KMS-11 (cell line): Measurements from ENCODE around the gene FSHR.

Experiments
- H2AFZ ChIP-seq: fragments of 200-600 bp; sonication (generic); 2 replicates; pipeline ENCODE4 v1.6.1; 2016; ENCODE audit warnings: antibody characterized with exemption, mixed run types, low read depth
- H3K27ac ChIP-seq: fragments of 200-600 bp; sonication (generic); 2 replicates; pipeline ENCODE4 v1.6.1; 2016; ENCODE audit warnings: mild to moderate bottlenecking, mixed run types
- H3K27me3 ChIP-seq: fragments of 200-600 bp; sonication (generic); 2 replicates; pipeline ENCODE4 v1.6.1; 2017; ENCODE audit warnings: mild to moderate bottlenecking, low read depth, mixed run types, moderate library complexity; ENCODE audit not compliant: insufficient read depth
- H3K36me3 ChIP-seq: fragments of 200-600 bp; sonication (generic); 2 replicates; pipeline ENCODE4 v1.6.1; 2017; ENCODE audit warnings: mild to moderate bottlenecking, mixed run types; ENCODE audit not compliant: insufficient read depth
- H3K4me1 ChIP-seq: fragments of 200-600 bp; sonication (generic); 2 replicates; pipeline ENCODE4 v1.6.1; 2016; ENCODE audit warnings: mild to moderate bottlenecking, low read depth, mixed run types; ENCODE audit not compliant: poor library complexity, severe bottlenecking
- H3K4me2 ChIP-seq: fragments of 200-600 bp; sonication (generic); 2 replicates; pipeline ENCODE4 v1.7.0; 2016; ENCODE audit warnings: mild to moderate bottlenecking, mixed run types
- H3K4me3 ChIP-seq: fragments of 200-600 bp; sonication (generic); IDR thresholded peaks from 2 replicates; pipeline ENCODE4 v1.6.1; 2017; ENCODE audit warnings: low read depth, low read length, mixed read lengths; ENCODE audit not compliant: insufficient read depth
- H3K79me2 ChIP-seq: fragments of 200-600 bp; sonication (generic); 2 replicates; pipeline ENCODE4 v1.6.1; 2016; ENCODE audit warnings: low read depth, mixed run types; ENCODE audit not compliant: insufficient read depth
- H3K9ac ChIP-seq: fragments of 200-600 bp; sonication (generic); 2 replicates; pipeline ENCODE4 v1.6.1; 2016; ENCODE audit warnings: mild to moderate bottlenecking, mixed run types
- H4K20me1 ChIP-seq: fragments of 200-600 bp; sonication (generic); 2 replicates; pipeline ENCODE4 v1.6.1; 2016; ENCODE audit warnings: mild to moderate bottlenecking, mixed run types; ENCODE audit not compliant: insufficient read depth
- TF ChIP-seq, protein P1 (sequence below): fragments of 200-600 bp; sonication (generic); conservative IDR thresholded peaks from 2 replicates; pipeline ENCODE4 v1.6.1; 2017; ENCODE audit warnings: low read depth, mild to moderate bottlenecking, antibody characterized with exemption, low read length, moderate library complexity, mixed read lengths

Gene FSHR

DNA sequence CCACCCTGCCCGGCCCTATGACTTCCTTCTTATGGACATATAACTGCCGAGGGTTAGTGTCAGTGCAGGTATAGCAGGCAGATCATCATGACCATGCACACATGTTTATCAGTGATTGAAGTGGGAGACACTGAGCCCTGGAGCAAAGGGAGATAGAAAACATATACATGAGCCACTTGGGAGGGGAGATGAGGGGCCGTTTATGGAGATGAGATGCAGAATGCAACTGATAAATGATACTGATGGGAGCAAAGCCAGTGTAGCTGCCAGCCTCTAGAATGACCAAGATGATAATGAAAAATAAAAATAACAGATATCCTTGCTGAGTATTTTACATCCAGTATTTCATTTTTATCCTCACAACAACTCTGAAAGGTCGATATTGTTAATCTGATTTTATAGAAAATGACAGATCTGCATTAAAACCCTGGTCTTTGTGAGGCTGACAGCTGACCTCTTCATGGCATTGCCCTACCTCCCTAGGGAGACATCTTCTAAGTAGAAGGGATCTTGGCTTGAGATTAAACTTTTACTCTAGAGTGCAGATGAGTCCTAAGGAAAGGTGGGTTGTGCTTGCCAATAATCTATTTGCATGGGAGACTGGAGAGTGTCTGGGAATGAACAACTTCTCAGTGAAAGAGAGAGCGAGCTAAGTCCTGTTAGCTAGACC is 220.4 kb downstream of the FSHR start:
- Histone ChIP-seq H3K4me3 (no peak overlapping the region), H2AFZ (no peak overlapping the region), H3K4me1 (no peaks in the 10 kb centered on the region), H3K36me3 (no peaks in the 10 kb centered on the region), H4K20me1 (no peaks in the 10 kb centered on the region), H3K4me2 (no peak overlapping the region), H3K27me3 (no peaks in the 10 kb centered on the region), H3K9ac (no peak overlapping the region), H3K79me2 (no peaks in the 10 kb centered on the region), H3K27ac (no peak overlapping the region)
- TF ChIP-seq, protein P1, sequence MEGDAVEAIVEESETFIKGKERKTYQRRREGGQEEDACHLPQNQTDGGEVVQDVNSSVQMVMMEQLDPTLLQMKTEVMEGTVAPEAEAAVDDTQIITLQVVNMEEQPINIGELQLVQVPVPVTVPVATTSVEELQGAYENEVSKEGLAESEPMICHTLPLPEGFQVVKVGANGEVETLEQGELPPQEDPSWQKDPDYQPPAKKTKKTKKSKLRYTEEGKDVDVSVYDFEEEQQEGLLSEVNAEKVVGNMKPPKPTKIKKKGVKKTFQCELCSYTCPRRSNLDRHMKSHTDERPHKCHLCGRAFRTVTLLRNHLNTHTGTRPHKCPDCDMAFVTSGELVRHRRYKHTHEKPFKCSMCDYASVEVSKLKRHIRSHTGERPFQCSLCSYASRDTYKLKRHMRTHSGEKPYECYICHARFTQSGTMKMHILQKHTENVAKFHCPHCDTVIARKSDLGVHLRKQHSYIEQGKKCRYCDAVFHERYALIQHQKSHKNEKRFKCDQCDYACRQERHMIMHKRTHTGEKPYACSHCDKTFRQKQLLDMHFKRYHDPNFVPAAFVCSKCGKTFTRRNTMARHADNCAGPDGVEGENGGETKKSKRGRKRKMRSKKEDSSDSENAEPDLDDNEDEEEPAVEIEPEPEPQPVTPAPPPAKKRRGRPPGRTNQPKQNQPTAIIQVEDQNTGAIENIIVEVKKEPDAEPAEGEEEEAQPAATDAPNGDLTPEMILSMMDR, result no peak

DNA sequence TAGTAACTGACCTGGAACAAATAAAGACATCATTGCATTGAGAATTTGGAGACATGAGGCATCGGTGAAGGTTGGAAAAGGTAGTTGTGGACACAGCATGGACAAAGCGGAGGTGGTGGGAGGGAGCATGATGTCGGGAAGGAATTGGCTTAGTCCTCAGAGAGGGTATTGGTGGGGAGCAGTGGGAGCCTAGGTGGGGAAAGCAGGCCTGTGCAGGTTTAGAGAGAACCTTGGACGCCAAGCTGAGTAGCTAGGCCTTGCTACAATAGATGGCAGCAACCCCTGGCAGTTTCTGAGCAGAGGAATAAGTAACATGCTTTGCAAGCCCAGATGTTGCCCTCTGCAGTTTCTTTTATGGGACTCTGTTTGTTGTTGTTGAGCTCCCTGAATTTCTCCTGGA is 221.6 kb downstream of the FSHR start:
- Histone ChIP-seq H3K79me2 (no peaks in the 10 kb centered on the region), H3K9ac (no peak overlapping the region), H3K4me2 (no peak overlapping the region), H4K20me1 (no peaks in the 10 kb centered on the region), H3K36me3 (no peaks in the 10 kb centered on the region), H3K27me3 (no peaks in the 10 kb centered on the region), H3K4me3 (no peak overlapping the region), H3K27ac (no peak overlapping the region), H3K4me1 (no peaks in the 10 kb centered on the region), H2AFZ (no peak overlapping the region)
- TF ChIP-seq, protein P1, result no peak

DNA sequence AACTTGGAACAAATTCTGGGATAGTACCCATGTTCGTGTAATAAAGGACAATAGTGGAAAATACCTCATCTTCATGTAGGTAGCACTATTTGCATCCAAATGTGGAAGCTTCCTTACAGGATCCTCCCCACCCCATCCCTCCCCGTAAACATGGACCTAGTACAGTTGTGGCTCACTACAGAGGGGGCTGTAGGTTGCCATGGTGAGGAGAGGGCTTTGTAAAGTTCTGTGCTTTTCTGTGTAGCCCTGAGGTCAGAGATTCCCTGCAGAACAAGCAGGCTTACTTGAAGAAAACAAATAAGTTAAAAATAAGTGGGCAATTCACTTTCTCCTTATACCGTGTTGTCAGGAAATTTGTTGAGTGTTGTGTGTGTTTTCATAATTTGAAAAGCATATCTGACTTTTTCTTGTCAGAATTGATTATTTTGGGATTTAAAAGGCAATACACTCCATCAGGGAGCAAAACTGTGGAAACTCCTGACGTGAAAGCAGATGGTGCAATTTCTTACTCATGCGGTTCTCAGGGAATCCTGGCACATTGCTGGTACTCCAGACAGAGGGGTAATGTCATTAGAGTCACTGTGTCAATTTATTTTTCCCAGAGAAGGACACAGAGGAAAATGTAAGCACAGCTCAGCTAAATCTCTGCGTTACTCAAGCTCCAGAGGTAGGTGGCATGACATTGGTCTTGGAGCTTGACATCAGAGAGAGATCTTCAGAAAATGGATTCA is 224.6 kb downstream of the FSHR start:
- no peak overlapping the region for H3K4me2 ChIP-seq
- no peak overlapping the region for H2AFZ ChIP-seq
- no peaks in the 10 kb centered on the region for H3K79me2 ChIP-seq
- no peak overlapping the region for H3K27ac ChIP-seq
- H3K27me3 ChIP-seq, result no peaks in the 10 kb centered on the region
- H3K4me1 ChIP-seq, result no peaks in the 10 kb centered on the region
- TF ChIP-seq, protein P1, result no peak
- no peak overlapping the region for H3K4me3 ChIP-seq
- no peaks in the 10 kb centered on the region for H4K20me1 ChIP-seq
- no peaks in the 10 kb centered on the region for H3K36me3 ChIP-seq
- no peak overlapping the region for H3K9ac ChIP-seq

DNA sequence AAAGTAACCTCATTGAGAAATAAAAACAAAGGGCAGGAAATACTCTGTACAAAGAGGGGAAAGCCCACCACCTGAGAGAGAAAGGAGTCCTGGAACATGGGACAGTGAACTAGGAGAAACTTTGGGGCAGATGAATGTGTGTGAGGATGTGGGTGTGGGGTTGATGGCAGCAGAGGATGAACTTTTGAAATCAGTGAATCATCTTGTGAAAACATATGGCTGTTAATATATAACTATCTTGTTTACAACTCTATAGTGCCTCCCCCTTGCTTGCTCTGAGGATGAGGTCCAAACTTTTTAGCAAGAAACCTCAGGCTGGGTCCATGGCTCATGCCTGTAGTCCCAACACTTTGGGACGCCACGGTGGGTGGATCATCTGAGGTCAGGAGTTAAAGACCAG is 227.0 kb downstream of the FSHR start:
- Histone ChIP-seq H3K27ac (no peak overlapping the region), H3K36me3 (no peaks in the 10 kb centered on the region), H3K9ac (no peak overlapping the region), H2AFZ (no peak overlapping the region), H3K4me1 (no peaks in the 10 kb centered on the region), H3K79me2 (no peaks in the 10 kb centered on the region), H3K4me3 (no peak overlapping the region), H3K4me2 (no peak overlapping the region), H3K27me3 (no peaks in the 10 kb centered on the region), H4K20me1 (no peaks in the 10 kb centered on the region)
- TF ChIP-seq, protein P1, result no peak
